ENCODE data around the gene SCYGR6. TPM values are rescaled to one million over a fixed set of nuclear protein-coding genes. Genes with fewer than 3 reads are reported as not detected.
"Not testable (repeated sequence)": the region's sequence is repeated elsewhere in the genome, so short reads cannot be mapped to it uniquely, and the experiment has no call there.

Gene SCYGR6
- total and polyA plus RNA-seq, 9 donors, result not detected

GRCh38 chr2:227759411-227760118, 35.0 kb upstream of the SCYGR6 start:
- no peak for DNase-seq
- 76 to 79% (median 79%) methylated on average over 13 of the region's 13 CpGs for WGBS, 3 donors
- no peak for TF ChIP-seq CTCF (IDR thresholded peaks at IDR 0.05)
- H3K36me3 ChIP-seq, result no peaks in the 10 kb centered on the region
- no peaks in the 10 kb centered on the region for H3K4me1 ChIP-seq (ENCODE audit: insufficient read depth)
- H3K9me3 ChIP-seq, result no peaks in the 10 kb centered on the region
- intact Hi-C loops (cut with DNase I), result loop anchor here in 3 of 4 donors (10.0 kb wide), 3 partner anchors 275 to 625 kb away; no protein-coding TSS in a partner anchor
- no peak overlapping the region for H3K27ac ChIP-seq
- H3K4me3 ChIP-seq, result no peak overlapping the region
- no peaks in the 10 kb centered on the region for H3K27me3 ChIP-seq

GRCh38 chr2:227756261-227756660, 31.7 kb upstream of the SCYGR6 start:
- H3K27me3 ChIP-seq; H3K4me1 ChIP-seq (ENCODE audit: insufficient read depth); H3K4me3 ChIP-seq; H3K27ac ChIP-seq; DNase-seq; H3K9me3 ChIP-seq; intact Hi-C loops (cut with DNase I); H3K36me3 ChIP-seq: not testable (repeated sequence)
- 67 to 69% (median 68%) methylated on average over 4 of the region's 4 CpGs for WGBS, 3 donors

GRCh38 chr2:227748079-227748478, 23.5 kb upstream of the SCYGR6 start:
- no peaks in the 10 kb centered on the region for H3K4me1 ChIP-seq (ENCODE audit: insufficient read depth)
- TF ChIP-seq CTCF (IDR thresholded peaks at IDR 0.05) (no peak), EP300 (IDR thresholded peaks at IDR 0.05) (no peak)
- no peak overlapping the region for H3K27ac ChIP-seq
- no peaks in the 10 kb centered on the region for H3K9me3 ChIP-seq
- no peak overlapping the region for H3K4me3 ChIP-seq
- no peaks in the 10 kb centered on the region for H3K36me3 ChIP-seq
- DNase-seq, result no peak
- no peaks in the 10 kb centered on the region for H3K27me3 ChIP-seq
- 53 to 58% (median 53%) methylated on average over 6 of the region's 6 CpGs for WGBS, 3 donors
- intact Hi-C loops (cut with DNase I), result no loop called here

- Histone ChIP-seq H3K36me3 (no peaks in the 10 kb centered on the region), H3K9me3 (no peaks in the 10 kb centered on the region), H3K4me1 (ENCODE audit: insufficient read depth) (no peaks in the 10 kb centered on the region), H3K4me3 (no peak within 1 kb of the TSS), H3K27ac (no peak within 1 kb of the TSS), H3K27me3 (no peaks in the 10 kb centered on the region)
- intact Hi-C loops (cut with DNase I), result no loop called here
- no peak for DNase-seq
- TF ChIP-seq EP300 (IDR thresholded peaks at IDR 0.05), result no peak
- TF ChIP-seq POLR2A (IDR thresholded peaks at IDR 0.05), result no peak
- no peak for TF ChIP-seq CTCF (IDR thresholded peaks at IDR 0.05)
- WGBS, 3 donors, result 87 to 93% (median 91%) methylated on average over 5 to 8 of the region's 9 CpGs
Observed at GRCh38 chr2:227745594-227745993, 21.0 kb upstream of the SCYGR6 start, which contains the start of gene SCYGR8. TSS of gene SCYGR8 (plus strand) at chr2:227745894. CDS start at chr2:227745894, 0 bp downstream.

GRCh38 chr2:227740705-227741104, 16.1 kb upstream of the SCYGR6 start:
- H3K9me3 ChIP-seq; H3K4me1 ChIP-seq (ENCODE audit: insufficient read depth); DNase-seq; H3K27ac ChIP-seq; H3K27me3 ChIP-seq; H3K4me3 ChIP-seq; H3K36me3 ChIP-seq; intact Hi-C loops (cut with DNase I): not testable (repeated sequence)
- 61 to 72% (median 62%) methylated on average over 7 of the region's 7 CpGs for WGBS, 3 donors

Data from ovary (tissue), 9 donors.